ENCODE measurements around the gene GPAT3.

DNA sequence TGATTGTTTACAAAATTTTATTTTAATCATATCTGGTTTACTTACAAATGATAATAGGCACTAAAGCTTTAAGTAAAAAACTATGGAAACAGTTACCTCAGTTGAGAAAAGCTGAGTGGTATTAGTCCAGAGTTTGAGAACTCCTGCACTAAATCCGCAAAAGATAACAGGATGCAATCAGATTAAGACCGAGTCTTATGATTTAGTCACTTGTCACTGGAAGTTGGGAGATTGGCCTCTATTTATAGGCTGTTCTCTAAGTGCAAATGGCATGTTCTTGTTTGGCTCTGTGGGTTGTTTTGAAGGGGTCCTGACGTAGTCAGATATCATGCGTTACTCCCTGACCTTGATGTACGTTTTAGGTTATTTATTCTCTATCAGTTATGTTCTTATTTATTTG lies 6.3 kb downstream of the GPAT3 start:
- TF ChIP-seq POLR2A (IDR thresholded peaks at IDR 0.05), result no peak
- TF ChIP-seq, protein P1, sequence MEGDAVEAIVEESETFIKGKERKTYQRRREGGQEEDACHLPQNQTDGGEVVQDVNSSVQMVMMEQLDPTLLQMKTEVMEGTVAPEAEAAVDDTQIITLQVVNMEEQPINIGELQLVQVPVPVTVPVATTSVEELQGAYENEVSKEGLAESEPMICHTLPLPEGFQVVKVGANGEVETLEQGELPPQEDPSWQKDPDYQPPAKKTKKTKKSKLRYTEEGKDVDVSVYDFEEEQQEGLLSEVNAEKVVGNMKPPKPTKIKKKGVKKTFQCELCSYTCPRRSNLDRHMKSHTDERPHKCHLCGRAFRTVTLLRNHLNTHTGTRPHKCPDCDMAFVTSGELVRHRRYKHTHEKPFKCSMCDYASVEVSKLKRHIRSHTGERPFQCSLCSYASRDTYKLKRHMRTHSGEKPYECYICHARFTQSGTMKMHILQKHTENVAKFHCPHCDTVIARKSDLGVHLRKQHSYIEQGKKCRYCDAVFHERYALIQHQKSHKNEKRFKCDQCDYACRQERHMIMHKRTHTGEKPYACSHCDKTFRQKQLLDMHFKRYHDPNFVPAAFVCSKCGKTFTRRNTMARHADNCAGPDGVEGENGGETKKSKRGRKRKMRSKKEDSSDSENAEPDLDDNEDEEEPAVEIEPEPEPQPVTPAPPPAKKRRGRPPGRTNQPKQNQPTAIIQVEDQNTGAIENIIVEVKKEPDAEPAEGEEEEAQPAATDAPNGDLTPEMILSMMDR (IDR thresholded peaks at IDR 0.05), result no peak

All from testis (tissue), 2 donors.